Measurements from ENCODE around the gene IQSEC3. TPM values are rescaled to one million over a fixed set of nuclear protein-coding genes. Genes with fewer than 3 reads are reported as not detected.

IQSEC3 gene
- total RNA-seq, 1 experiment from 2014 or later: 0.55 TPM

DNA sequence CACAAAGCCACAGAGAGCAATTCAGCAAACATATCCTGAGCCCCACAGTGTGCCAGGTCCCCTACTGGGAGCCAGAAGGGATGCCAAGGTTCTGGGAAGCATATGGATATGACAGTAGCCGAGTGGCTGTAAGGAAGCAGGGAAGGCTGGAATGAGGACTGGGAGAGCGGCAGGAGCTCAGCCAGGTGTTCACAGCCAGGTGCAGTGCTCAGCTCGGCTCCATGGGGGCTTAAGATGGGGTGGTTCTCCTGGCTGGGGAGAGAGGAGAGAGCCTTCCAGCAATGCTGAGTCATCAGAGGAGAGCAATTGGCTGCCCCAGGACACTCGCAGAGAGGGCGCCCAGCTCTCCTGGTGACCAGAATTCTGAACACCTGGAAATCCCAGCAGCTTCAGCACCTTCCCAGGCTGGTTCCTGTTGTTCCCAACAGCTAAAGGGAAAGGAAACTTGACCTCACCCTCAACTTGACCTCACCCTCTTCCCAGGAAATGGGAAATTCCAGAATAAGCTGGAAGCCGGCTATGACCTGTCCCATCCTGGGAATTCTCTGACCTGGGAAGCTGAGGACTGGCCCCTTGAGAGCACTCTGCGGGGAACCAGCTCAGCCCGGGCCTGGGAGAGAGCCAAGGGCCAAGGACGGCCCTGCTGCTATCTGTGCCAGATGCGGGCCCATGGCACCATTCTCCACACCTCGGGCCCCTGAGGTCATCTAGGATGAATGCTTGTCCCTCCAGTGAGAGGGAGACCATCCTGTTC, 112.7 kb downstream of the IQSEC3 start:
- H3K23me2 ChIP-seq (ENCODE audit: insufficient read length, low read depth, low read length, poor library complexity, severe bottlenecking): no peaks in the 10 kb centered on the region
- peak overlapping the region in 1 of 3 experiments; percentile 53; a peak in 1 of 7 replicates for H3K27ac Mint-ChIP-seq

More for the DNA sequence above, 112.7 kb downstream of the IQSEC3 start:
- H3K56ac ChIP-seq (ENCODE audit: insufficient read length, low read depth, low read length): no peak overlapping the region
- H2BK120ac ChIP-seq (ENCODE audit: low read depth, low read length, poor library complexity, severe bottlenecking): no peak overlapping the region
- no peaks in the 10 kb centered on the region for H3K9me3 ChIP-seq (ENCODE audit: control insufficient read depth, low read depth, low read length)
- H3T11ph ChIP-seq (ENCODE audit: low read length): no peak overlapping the region
- H3K36me3 Mint-ChIP-seq (ENCODE audit: insufficient read depth in 1 of 3, low read depth in 3 of 3): no peaks in the 10 kb centered on the region; a peak in 1 of 7 replicates
- H4K5ac ChIP-seq (ENCODE audit: insufficient read length, low read depth, low read length): no peak overlapping the region
- no peaks in the 10 kb centered on the region for H4K20me1 ChIP-seq (ENCODE audit: control insufficient read depth, insufficient read depth, insufficient read length)
- H3K4me3 Mint-ChIP-seq: no peak overlapping the region; a peak in 1 of 5 replicates
- H3K4me1 ChIP-seq (ENCODE audit: insufficient read depth, low read length): peaks cover 4% of the 10 kb centered on the region; the same call in 1 of the 2 replicates
- H3K79me2 ChIP-seq (ENCODE audit: insufficient read depth, low read length): no peaks in the 10 kb centered on the region
- no peak overlapping the region for H3K27ac ChIP-seq (ENCODE audit: insufficient read length, low read depth, low read length)
- no peaks in the 10 kb centered on the region for H3K9me3 Mint-ChIP-seq
- H3K4ac ChIP-seq (ENCODE audit: low read depth, low read length): no peak overlapping the region
- no peak for DNase-seq
- H3K27me3 Mint-ChIP-seq (ENCODE audit: low read depth): peaks cover 4% of the 10 kb centered on the region
- H2AK5ac ChIP-seq (ENCODE audit: insufficient read length, low read length): no peak overlapping the region
- no peak overlapping the region for H2BK20ac ChIP-seq (ENCODE audit: low read depth, low read length, poor library complexity, severe bottlenecking)
- no peak overlapping the region for H2AFZ ChIP-seq (ENCODE audit: low read length)
- no peak overlapping the region for H3K4me2 ChIP-seq (ENCODE audit: insufficient read depth, insufficient read length, low read length)
- H3K14ac ChIP-seq (ENCODE audit: insufficient read depth, low read length): peak overlapping the region; percentile 22; the same call in 1 of the 2 replicates
- peaks cover 19 to 35% of the 10 kb centered on the region in 2 experiments for H3K4me1 Mint-ChIP-seq
- H2BK5ac ChIP-seq (ENCODE audit: insufficient read length, low read length): no peak overlapping the region
- no peak overlapping the region for H4K91ac ChIP-seq (ENCODE audit: insufficient read length, low read depth, low read length)
- TF ChIP-seq, protein P1, sequence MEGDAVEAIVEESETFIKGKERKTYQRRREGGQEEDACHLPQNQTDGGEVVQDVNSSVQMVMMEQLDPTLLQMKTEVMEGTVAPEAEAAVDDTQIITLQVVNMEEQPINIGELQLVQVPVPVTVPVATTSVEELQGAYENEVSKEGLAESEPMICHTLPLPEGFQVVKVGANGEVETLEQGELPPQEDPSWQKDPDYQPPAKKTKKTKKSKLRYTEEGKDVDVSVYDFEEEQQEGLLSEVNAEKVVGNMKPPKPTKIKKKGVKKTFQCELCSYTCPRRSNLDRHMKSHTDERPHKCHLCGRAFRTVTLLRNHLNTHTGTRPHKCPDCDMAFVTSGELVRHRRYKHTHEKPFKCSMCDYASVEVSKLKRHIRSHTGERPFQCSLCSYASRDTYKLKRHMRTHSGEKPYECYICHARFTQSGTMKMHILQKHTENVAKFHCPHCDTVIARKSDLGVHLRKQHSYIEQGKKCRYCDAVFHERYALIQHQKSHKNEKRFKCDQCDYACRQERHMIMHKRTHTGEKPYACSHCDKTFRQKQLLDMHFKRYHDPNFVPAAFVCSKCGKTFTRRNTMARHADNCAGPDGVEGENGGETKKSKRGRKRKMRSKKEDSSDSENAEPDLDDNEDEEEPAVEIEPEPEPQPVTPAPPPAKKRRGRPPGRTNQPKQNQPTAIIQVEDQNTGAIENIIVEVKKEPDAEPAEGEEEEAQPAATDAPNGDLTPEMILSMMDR (conservative IDR thresholded peaks at IDR 0.05): no peak
- H2BK15ac ChIP-seq (ENCODE audit: low read depth, low read length): no peak overlapping the region
- no peak overlapping the region for H3K18ac ChIP-seq (ENCODE audit: insufficient read length, low read depth, low read length)
- H3K23ac ChIP-seq (ENCODE audit: insufficient read length, low read depth, low read length): no peak overlapping the region
- H3K27me3 ChIP-seq (ENCODE audit: insufficient read depth, low read length): no peaks in the 10 kb centered on the region
- no CpG with 5 or more reads among the region's 11 CpGs for WGBS (ENCODE audit: extremely low coverage, insufficient read length, low lambda C conversion rate)
- H4K8ac ChIP-seq (replicated peaks; ENCODE audit: insufficient read length, low read depth, low read length): peak overlapping the region; percentile 39
- no peaks in the 10 kb centered on the region for H3K79me1 ChIP-seq (ENCODE audit: insufficient read depth, low read depth, low read length, poor library complexity, severe bottlenecking)
- no peak overlapping the region for H3K9ac ChIP-seq (ENCODE audit: extremely low read depth, insufficient read length, low read length)
- no peak overlapping the region for H2BK12ac ChIP-seq (ENCODE audit: insufficient read length, low read depth, low read length)

Data from H9 (cell line).